ENCODE results near the gene DCPS.

- TF ChIP-seq ESRRA (CRISPR knock-in tag; IDR thresholded peaks at IDR 0.05; ENCODE audit: borderline replicate concordance), result no peak
- TF ChIP-seq USF1 (CRISPR knock-in tag; IDR thresholded peaks at IDR 0.05), result no peak
- no peak for TF ChIP-seq ETV6 (CRISPR knock-in tag; IDR thresholded peaks at IDR 0.05)
- no peak for TF ChIP-seq CTCF (IDR thresholded peaks at IDR 0.05)
- no peak for TF ChIP-seq ATF3 (CRISPR knock-in tag; conservative IDR thresholded peaks at IDR 0.05)
- TF ChIP-seq ZNF512 (CRISPR knock-in tag; IDR thresholded peaks at IDR 0.05; ENCODE audit: borderline replicate concordance), result no peak
- no peak for TF ChIP-seq ZNF263 (CRISPR knock-in tag; IDR thresholded peaks at IDR 0.05; ENCODE audit: low read depth)
- no peak for TF ChIP-seq MLX (CRISPR knock-in tag; IDR thresholded peaks at IDR 0.05)
- no peak for TF ChIP-seq MXD4 (CRISPR knock-in tag; IDR thresholded peaks at IDR 0.05; ENCODE audit: borderline replicate concordance)
- TF ChIP-seq ATF1 (CRISPR knock-in tag; IDR thresholded peaks at IDR 0.05), result no peak
- TF ChIP-seq NR3C1 (CRISPR knock-in tag; conservative IDR thresholded peaks at IDR 0.05; ENCODE audit: low read depth), result no peak
- no peak for TF ChIP-seq NFYB (CRISPR knock-in tag; conservative IDR thresholded peaks at IDR 0.05; ENCODE audit: low read depth)
- no peak for TF ChIP-seq CBFB (CRISPR knock-in tag; IDR thresholded peaks at IDR 0.05; ENCODE audit: low read depth)
- TF ChIP-seq CREB1 (CRISPR knock-in tag; IDR thresholded peaks at IDR 0.05), result no peak
These were observed 25.9 kb downstream of the DCPS start for GRCh38 chr11:126329644-126330211.
